Ammon's horn (tissue), 1 donor: Measurements from ENCODE around the gene OR10K2.

ENCODE experiments used
- DNase-seq: peaks from one replicate; pipeline ENCODE4 v3.0.0-alpha.2; 2016; ENCODE audit warnings: low spot score

OR10K2 gene

GRCh38 chr1:158371188-158371953 lies 54.7 kb downstream of the OR10K2 start:
- DNase-seq = no peak
